PFSK-1 (cell line): Measurements from ENCODE around the gene IL10.

Source experiments
- POLR2AphosphoS5 ChIP-seq: IDR thresholded peaks from 2 replicates; pipeline ENCODE4 v1.6.1; 2012; ENCODE audit warnings: low read depth, mild to moderate bottlenecking, control low read depth, low read length, moderate library complexity
- REST ChIP-seq, 2 experiments: IDR thresholded peaks; 2 replicates each; pipeline versions ENCODE4 v1.6.1 to v1.8.0; 2011 to 2012; ENCODE audit warnings: low read depth in 2 of 2, low read length in 2 of 2, control low read depth in 1 of 2, inconsistent platforms in 1 of 2, mild to moderate bottlenecking in 1 of 2, moderate library complexity in 1 of 2; ENCODE audit not compliant: insufficient read depth in 1 of 2
- SIN3A ChIP-seq: IDR thresholded peaks from 2 replicates; pipeline ENCODE4 v1.6.1; 2012; ENCODE audit warnings: mild to moderate bottlenecking, low read length, moderate library complexity, borderline replicate concordance; ENCODE audit not compliant: insufficient read depth

- TF ChIP-seq REST (IDR thresholded peaks at IDR 0.05; ENCODE audit: insufficient read depth in 1 of 2, low read depth in 2 of 2, low read length in 2 of 2) (no peak), SIN3A (no peak), POLR2AphosphoS5 (no peak)
Observed at GRCh38 chr1:206732992-206733391, 39.3 kb downstream of the IL10 start.
